NCI-H526 (cell line): Measurements from ENCODE around the gene BHLHE41.

ENCODE experiments used
- DNase-seq, 2 experiments: peaks; one replicate each; lab custom pipeline; 2025; lab: John Stamatoyannopoulos, UW

Gene BHLHE41

DNA sequence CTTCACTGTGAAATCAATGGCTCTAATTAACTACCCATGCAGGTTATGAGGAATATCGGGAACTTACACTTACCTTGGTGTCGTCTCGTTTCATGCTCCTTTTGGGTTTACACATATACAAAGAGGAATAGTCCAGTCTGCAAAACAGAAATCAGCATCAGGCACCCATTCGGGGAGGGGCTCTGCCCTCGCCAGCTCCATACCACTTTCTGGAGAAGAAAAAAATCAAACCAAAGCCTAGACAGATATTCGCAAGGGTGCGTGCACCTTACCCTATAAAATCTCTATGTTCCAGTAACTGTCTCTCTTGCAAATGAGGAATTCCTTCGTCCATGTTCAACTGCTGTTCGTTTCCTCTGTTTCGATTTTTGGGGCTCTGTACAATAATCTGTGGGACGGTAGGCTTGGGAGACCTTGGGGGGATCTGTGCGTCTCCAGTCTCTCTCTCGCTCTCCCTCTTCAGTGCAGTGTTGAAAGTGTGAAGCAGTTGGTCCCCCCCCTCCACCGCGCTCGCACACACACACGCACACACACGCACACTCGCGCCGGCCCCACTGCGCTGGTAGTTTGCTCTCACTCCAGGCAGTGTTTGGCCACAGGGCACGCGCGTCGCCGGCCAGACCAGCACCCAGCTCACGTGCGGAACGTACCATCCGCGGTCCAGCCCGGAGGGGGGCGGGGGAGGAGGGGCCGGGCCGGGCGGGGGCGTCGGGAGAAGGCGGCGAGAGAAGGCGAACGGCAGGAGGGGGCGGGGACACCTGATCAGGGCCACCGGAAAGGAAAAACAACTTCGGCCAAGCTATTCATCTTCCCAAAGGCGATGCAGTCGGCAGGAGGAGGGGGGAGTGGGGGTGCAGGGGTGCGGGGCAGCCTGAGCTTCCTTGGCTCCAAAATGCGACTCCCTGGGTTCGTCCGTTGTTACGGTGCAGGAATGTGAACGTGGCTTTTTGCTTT, at the start of gene BHLHE41:
Gene BHLHE41, minus strand, starts transcription at position 592 of the 954 bp plus-strand sequence. Its CDS starts 258 bp downstream, at position 334.
- DNase-seq: peak; percentile 64 to 90

DNA sequence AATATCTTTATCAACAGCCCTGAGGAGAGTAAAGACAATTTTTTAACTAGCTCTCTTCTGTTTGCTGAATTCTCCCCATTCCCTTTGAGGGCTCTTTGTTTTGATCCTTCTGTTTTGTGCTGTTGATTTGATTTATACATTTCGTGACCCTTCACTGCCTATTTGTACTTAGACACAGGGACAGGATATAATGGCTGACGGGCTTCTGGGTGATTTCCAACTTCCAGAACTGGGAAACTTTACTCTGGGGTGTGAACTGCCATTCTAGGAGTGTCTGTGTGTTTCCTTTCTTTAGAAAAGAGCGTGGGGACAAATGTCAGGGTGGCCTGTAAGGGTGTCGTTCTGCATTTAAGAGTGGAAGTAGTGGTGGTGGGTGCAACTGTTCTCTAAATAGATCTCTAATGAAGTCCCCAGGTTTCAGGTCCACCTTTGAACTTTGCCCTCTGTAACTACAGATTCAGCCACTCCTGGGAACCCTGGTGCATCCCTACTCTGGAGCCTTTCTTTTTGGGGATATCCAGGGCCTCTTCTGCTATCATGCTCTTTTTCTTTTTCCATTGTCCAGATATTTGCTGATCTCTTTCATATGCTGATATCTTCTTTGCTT, 48.2 kb upstream of the BHLHE41 start:
- no peak for DNase-seq

DNA sequence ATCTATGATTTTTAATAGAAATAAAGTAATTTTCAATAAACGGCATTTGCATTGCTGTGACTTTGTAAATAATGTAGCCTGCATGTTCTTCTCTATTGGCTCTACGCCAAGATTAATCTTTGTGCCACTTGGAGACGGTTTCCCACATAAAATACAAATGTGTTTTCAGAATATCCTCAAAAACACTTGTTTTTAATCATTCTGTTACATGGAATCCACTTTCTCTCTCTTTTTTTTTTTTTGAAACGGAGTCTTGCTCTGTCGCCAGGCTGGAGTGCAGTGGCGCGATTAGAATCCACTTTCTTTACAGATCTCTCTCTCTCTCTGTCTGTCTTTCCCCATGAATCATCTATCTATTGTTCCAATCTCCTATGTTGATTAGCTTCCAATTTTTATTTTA, 47.7 kb upstream of the BHLHE41 start:
- DNase-seq: no peak

DNA sequence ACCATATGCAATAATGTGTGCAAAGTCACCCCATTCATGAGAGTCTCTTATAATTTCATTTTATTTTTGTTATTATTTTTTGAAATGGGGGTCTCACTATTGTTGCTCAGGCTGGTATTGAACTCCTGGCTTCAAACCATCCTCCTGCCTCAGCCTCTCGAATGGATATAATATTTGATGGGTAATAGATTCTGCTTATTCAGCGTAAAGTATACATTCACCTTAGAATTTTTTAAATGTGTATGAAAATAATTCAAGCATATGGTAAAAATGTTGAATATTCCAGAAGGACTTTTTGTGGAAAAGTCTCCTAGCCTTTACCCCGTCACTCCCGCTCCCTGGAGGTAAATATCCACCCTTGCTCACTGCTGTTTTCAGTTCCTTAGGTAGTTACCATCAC, 47.2 kb upstream of the BHLHE41 start:
- DNase-seq: no peak

DNA sequence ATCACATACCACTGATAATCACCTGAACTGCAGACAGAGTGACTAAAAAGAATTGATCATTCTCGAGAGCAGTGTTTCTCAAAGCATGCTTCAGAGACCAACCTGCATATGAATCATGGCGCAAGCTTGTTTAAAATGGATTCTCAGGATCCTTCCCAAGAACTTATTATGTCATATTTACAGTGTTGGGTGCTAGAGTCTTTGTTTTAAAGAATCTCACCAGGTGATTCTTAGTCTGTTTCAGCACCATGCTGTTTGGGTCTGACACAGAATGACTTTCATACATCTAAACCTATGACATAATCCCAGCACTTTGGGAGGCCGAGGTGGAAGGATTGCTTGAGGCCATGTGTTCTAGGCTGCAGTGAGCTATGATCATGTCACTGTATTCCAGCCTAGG, 39.3 kb upstream of the BHLHE41 start:
- DNase-seq: no peak

DNA sequence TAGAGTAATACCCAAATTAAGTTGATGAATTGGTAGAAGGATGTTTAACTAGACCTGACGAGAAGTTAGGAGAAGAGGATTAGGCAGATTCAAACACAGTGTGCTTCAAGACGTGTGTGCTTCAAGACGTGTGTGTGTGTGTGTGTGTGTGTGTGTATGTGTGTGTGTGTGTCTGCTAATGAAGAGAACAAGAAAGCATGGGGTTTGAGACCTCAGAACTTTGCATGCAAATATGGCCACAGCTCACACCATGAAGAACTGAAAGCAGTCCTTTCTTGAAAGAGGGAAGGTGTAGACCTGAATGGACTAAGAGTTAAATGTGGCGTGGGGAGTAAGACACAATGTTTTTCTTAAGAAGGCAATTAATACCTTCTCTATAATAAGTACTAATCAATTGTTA, 38.1 kb upstream of the BHLHE41 start:
- no peak for DNase-seq

DNA sequence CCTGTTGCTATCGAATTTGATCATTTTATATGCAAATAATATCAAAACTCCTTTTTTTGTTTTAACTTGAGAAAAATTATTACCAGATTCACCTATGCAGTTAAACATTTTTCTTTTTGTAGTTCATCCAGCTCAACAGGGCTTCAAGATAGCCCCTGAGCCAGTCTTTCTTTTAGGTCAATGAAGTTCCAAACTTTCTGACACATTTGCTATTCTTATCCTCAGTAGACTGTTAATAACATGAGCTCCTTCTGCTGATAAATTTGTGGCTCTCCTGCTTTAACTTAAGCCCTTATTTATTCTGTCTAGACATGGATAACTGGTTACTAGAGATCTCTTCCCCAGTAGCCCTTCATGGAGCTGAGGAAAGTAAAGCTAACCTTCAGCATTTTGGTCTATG, 37.3 kb upstream of the BHLHE41 start:
- DNase-seq: no peak

DNA sequence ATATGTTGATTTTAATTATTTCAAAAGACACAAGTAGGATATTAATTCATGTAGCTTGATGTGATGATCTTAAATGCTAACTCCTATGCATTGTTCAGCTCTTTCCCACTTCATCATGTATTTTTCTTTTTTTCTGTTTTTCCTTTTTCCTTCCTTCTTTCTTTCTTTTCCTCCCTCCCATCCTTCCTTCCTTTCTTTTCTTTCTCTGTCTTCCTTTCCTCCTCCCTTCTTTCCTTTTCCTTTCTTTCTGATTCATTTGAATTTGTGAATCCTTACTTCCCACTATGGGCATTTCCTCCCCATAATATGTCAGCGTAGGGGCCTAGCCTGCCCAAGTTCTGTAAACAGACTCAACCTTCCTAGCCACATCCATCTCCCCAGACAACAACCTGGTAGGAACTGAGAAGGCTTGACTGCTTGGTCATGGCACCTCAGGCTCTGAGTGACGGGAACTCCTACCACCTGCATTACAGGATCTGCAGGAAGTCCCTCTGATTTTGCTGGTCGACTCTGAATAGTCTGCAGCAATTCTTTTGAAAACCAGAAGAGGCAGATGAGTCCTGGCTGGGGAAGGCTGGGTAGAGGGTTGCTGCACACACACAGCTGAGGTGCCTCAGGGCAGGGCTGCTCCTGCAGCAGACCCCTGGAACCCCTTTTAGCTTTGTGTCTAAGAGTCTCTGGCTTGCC, 33.4 kb upstream of the BHLHE41 start:
- DNase-seq: peak in 1 of 2 experiments; percentile 11

DNA sequence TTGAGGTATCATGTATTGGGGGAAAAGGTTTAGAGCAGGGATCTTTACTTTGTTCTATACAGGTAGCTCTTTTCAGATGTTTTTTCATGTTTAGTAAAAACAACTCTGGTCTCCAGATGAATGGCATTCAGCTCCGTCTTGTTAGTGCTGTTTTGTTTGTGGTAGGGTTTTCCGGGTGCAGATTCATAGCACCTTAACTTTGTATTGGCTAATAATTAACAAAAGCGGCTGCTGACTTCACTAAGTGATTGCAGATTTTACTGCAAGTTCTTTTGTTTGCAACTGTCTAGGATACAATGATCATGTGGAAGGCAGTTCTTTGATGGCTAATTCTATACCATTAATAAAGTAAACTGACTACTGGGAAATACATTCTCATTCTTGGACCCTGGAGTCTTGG, 32.2 kb upstream of the BHLHE41 start:
- peak; percentile 66 to 68 for DNase-seq

DNA sequence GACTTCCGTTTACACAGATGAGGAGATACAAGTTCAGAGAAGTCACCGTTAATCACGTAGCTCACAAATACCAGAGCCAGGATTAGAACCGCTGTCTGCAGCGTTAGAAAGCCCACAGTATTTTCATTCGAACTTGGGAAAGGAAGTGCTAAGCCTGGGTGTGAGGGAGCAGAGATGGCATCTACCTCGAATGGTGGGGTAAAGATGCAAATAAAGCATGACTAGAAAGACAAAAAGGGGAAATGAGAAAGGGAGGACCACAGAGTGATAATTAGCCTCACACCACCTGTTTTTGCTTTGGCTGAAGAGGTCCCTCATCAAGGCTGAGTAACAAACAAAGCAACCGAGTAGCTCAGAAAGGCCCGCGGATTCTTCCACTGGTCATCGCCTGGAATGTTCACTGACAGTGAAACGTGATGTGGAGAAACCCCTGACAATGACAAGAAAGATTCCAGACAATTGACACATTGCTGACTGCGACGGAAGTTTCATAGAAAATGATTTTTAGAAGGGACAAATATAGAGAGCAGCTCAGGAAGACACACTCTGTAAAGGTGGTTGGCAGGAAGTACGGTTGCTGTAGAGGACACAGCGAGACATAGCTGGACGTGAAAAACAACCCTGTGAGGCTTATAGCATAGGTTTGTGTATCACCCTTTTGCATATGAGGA, 31.5 kb upstream of the BHLHE41 start:
- DNase-seq: peak in 1 of 2 experiments; percentile 42

DNA sequence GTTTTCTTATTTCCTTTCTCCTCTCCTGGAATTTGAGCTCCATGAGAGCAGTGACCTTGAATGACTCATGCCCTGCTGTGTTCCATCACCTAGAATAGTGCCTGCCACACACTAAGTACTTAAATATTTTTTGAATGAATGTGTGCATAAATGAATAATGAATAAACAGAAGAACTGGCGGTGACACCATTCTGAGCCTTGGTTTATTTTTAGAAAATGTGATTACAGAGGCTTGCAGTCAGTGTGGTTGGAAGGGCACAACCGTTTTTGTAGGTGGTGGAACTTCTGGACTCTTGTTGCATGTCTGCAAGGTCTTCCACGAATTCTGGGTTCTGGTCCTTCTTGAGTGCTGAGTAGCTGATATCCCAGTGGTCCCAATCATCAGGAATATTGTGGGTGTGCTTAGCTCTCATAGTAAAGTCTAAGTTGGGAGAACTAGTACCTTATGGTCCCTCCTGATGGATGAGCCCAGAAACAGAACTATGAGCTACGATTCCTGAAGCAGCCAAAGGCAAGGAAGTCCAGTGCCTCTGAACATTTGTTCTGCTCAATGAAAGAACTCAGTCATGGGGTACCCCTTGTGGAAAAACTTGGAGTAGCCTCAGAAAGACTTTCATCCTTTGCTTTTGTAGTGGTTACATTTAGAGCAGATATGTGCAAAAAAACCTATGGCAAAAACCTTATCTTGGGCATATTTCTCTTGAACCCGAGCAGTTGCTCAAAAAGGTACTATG, 28.8 kb upstream of the BHLHE41 start:
- DNase-seq: no peak

DNA sequence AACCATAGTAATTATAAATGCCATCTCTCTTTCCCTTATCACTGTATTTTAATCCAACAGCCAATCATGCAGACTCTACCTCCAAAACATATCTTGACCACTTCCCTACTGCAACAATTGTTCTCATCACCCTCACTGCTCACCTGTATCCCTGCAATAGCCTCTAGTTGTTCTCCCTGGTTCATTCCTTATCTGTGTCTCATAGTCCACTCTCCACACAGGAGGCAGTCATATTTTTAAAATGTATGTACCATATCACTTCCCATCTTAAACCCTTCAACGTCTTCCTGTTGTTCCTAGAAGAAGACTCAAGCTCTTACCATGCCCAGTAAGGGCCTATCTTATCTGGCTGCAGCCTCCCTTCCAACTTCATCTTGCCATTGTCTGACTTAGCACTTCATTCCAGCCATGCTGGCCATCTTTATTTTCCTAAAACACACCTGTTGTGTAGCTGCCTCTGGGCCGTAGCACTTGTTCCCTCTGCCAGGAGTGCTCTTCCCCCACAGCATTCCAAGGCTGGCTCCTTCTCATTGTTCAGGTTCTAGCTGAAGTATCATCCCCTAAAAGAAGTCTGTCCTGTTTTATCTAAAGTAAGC, 27.8 kb upstream of the BHLHE41 start:
- no peak for DNase-seq

DNA sequence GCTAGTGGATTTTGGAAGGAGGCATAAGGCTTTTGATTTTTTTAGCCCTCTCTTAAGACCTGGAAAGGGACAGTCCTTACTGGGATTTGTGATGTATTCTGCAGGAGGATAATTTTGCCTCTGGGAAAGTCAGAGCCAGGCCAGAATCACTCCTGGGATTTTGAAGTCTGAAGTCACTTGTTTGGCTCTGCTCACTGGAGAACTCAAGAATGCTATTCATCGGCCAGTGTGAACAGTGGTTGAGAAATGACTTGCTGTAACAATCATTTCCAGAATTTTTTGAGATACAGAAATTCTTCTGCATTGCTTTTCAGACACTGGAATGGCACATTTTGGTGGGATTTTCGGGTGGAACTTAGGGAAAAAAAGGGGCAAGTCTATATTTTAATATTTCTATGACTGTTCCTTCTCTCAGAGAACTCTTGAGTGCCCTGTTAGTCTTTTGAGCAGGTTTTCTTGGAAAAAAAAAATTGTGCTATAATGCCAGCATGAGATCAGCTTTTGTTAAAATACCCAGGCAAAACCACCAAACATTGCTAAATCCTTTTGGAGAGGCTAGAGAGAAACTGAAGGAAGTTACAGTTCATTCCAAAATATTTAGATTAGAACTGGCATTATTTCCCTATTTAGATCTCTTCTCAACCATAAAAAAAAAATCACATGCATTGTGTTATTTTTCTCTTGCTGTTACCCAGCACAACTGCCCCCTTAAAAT, 26.1 kb upstream of the BHLHE41 start:
- no peak for DNase-seq

DNA sequence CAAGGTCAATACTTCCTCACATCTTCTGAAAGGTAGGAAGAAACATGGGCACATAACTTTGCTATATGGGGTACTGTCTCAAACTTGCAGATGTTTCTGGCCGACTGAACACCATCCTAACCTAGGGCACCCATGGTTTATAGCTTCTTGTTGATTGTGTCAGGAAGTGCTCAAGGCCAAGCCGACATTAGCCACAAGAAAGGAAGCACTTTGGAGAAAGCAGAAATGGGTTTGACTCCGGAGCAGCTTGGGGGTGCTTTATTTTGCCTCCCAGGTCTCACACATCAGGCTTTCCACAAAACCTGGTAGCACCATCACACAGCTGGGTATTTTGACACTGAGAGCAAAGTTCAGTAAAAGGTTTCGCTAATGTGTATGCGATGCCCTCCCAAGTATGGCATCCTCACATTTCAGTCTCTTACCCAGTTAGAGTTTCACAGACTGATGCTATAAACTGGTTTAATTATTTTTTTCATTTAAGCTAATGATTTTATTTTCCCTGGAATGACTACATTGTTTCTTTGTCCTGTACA, 25.2 kb upstream of the BHLHE41 start:
- DNase-seq: no peak

DNA sequence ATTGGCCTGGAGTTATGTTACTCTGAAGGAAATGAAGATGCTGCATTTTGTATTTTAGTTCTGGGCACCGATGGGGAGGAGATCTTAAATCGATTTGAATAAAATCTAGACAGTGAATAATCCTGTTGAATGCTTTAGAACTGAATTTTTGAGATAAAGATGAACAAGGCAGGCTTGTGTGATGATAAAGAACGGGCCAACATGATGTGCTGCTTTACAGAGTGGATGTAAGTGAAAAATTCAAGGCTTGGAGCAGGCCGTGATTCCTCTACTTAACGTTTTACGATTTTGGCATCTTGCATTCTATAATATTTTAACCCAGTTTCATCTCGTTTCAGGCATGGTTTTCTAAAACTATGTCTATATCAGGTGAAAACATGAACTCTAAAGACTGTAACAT, 23.5 kb upstream of the BHLHE41 start:
- no peak for DNase-seq

DNA sequence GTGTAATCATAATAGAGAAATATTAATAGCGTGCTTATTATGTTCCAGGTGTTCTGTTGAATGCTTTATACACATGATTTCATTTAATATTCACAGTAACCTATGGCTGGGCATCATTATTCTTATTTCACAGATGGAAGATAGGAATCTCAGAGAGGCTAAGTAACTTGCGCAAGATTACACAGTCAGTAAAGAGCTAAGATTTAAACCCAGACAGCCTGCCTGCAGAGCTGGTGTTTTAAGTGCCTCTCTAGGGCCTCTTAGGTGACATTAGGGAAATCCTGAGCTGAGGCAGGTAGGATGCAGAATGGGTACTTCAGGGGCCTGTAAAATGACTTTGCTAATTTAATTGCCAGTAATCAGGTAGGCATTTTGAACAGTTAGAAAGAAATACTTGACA, 18.5 kb upstream of the BHLHE41 start:
- DNase-seq: no peak

DNA sequence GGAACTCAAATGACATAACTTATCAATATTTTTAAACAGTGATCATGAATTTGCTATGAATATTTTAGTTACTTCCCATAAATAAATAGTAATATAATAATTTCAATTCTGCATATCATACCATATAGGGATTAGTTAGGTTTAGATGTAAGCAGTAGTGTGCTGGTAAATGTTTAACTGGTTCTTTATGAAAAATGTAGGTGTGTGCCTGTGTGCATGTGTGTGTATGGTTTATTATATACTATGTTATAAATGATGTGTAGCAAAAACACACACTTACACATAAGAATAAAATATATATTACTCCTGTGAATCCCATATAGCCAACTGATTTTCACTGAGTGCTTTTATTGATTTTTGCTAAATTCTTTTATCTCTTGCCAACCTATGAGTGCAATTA, 14.0 kb upstream of the BHLHE41 start:
- no peak for DNase-seq

DNA sequence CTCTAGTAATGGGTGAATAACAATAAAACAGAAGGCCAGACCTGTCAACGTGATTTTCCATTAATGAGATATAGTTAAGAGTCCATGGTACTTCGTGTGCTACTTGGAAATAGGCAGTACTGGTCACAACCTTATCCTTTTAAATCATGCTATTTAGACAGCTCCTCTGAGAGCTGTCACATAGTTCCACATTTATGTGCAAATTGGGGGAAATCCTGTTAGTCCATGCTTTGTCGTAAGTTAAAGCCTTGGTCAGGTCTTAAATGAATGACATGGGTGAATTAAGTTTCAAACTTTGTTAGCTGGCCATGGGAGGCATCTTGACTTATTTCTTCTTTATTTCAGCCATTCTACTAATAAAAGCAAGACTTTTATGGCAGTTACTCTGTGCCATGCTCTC, 11.9 kb upstream of the BHLHE41 start:
- no peak for DNase-seq

DNA sequence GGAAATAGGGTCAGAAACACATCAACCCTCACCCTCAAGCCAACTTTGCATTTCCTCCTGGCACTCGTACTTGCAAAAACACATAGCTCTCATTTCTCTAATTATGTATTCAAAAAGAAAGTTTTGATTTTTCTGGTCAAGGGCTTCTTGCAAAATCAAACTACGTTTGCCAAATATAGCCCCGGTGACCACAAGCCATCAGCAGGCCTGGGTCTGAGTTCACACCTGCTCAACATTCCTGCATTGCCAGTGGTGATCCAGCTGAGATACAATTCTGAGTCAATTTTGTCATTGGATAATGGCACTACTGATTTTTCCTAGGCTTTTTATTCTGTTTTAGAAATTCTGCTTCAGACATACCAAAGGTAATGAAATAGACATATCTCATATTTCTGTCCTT, 10.7 kb upstream of the BHLHE41 start:
- DNase-seq: no peak

DNA sequence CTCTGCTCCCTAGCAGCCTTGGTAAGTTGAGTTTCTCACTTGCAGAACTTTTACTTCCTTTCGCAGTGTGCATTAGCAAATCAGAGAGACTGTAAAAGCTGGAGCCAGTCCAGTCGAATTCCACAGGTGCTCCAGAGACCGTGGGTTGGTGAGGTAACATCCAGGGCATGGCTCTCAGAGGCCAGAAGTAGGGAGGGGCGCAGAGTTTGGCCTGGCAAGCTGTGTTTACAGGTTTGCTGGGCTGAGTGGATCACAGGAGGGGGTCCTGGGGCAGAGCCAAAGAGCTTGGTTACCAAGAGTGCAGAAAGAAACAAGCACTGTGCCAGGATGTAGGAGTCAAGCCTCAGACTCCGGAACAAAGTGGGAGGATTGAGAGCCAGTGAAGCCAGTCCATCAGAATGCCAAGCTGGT, 10.2 kb upstream of the BHLHE41 start:
- DNase-seq: no peak
